Measurements from ENCODE around the gene RASSF6.
"Not testable (repeated sequence)": the region's sequence is repeated elsewhere in the genome, so short reads cannot be mapped to it uniquely, and the experiment has no call there.

Gene RASSF6, protein sequence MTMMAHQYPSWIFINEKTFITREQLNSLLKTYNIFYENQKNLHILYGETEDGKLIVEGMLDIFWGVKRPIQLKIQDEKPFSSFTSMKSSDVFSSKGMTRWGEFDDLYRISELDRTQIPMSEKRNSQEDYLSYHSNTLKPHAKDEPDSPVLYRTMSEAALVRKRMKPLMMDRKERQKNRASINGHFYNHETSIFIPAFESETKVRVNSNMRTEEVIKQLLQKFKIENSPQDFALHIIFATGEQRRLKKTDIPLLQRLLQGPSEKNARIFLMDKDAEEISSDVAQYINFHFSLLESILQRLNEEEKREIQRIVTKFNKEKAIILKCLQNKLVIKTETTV
- 0 to 0.54 (median 0) reads per million in 9 experiments for total RNA-seq

DNA sequence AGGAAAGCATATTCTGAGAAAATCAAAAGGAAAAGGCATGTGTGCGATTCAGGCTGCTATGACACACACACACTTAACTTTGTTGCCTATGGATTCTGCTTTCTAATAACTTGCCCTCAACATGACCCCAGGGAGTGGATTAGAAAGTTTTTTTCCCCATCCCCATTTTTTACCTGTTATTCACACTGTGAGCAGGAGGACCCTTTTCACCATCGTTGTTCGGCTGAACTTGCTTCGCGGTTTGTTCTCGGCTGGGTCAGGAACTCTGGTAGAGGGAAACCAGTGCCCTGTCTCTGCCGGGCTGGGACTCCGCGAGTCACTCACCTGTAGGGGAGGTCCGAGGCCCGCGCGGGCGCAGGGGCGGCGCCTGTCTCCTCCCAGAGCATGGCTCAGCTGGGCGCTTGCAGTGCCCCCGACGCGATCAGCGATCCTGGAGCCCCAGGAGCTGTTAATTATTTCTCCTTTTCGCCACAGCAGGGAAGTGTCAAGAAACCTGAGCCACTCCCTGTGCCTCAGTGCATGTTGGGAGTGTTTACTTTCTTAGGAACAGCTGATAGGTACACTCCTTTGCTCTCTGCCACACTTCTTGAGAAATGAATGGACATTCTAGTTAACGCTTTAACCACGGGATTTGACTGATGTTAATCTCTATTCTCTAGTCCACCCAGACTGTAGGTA is at the start of gene RASSF6:
Gene RASSF6 (minus strand): TSS at position 322 of the 678 bp plus-strand sequence. CDS start 8,641 bp downstream, outside the sequence.
- Mint-ChIP-seq H3K36me3 (ENCODE audit: insufficient read depth) (peaks cover 3% of the 10 kb centered on the region), H3K27me3 (peaks cover 0 to 13% of the 10 kb centered on the region in 2 donors), H3K9me3 (no peaks in the 10 kb centered on the region), H3K4me3 (no peak within 1 kb of the TSS), H3K27ac (no peak within 1 kb of the TSS), H3K4me1 (ENCODE audit: low read depth in 2 of 2) (peaks cover 0 to 3% of the 10 kb centered on the region in 2 donors)
- ATAC-seq (replicated peaks) (no peak), DNase-seq (no peak)

DNA sequence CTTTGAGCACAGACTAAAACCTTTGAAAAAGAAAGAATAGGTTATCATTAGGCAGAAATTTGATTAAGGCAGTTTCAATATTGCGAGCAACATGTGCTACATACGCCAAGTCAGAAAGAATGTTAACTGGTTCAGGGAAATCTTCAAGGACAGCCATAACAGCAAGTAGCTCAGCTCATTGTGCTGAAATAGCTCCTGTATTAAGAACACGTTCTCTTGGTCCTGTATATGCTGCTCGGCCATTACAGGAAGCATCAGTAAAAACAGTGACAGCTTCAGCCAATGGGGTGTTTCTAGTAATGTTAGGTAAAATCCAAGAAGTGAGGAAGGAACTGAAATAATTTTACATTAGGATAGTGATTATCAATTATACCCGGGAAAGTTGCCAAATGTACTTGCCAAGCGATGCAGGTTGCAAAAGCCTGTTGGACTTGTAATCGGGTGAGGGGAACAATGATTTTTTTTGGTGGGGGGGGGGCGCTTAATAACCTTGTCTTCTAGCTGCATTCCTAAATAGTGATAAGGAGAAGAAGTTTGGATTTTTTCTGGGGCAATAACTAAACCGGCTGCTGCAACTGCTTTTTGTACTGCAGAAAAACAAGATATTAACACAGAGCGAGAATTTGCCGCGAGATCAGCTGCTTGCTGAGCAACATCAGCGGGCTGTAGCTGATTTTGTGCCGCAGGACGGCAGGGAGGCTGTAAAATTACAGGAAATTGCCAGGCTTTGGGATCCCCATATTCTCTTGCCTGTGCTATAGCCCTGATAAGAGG is 49.4 kb upstream of the RASSF6 start:
- Mint-ChIP-seq H3K4me1 (ENCODE audit: low read depth in 2 of 2) (no peaks in the 10 kb centered on the region), H3K36me3 (ENCODE audit: insufficient read depth) (no peaks in the 10 kb centered on the region), H3K27ac (no peak overlapping the region), H3K9me3 (no peaks in the 10 kb centered on the region), H3K27me3 (peaks cover 0 to 15% of the 10 kb centered on the region in 2 donors), H3K4me3 (no peak overlapping the region)
- ATAC-seq (replicated peaks) (no peak), DNase-seq (no peak)

DNA sequence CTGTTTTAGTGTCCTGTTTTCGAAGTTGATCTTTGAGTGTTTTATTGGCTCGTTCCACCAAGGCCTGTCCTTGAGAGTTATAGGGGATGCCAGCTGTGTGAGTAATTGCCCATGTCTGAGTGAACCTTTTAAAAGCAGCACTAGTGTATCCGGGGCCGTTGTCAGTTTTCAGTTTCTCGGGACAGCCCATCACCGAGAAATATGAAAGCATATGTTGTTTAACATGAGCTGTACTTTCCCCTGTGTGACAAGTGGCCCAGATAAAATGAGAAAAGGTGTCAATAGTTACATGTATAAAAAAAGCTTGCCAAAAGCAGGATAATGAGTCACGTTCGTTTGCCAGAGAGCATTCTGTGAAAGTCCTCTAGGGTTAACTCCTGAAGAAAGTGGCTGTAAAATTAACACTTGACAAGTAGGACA is 48.6 kb upstream of the RASSF6 start:
- no peak overlapping the region for H3K27ac Mint-ChIP-seq
- ATAC-seq (replicated peaks) (no peak), DNase-seq (no peak)
- no peak overlapping the region for H3K4me3 Mint-ChIP-seq
- H3K4me1 Mint-ChIP-seq (ENCODE audit: low read depth in 2 of 2), result no peaks in the 10 kb centered on the region
- no peaks in the 10 kb centered on the region for H3K36me3 Mint-ChIP-seq (ENCODE audit: insufficient read depth)
- H3K27me3 Mint-ChIP-seq, result peaks cover 0 to 15% of the 10 kb centered on the region in 2 donors
- H3K9me3 Mint-ChIP-seq, result no peaks in the 10 kb centered on the region

GRCh38 chr4:73665924-73666323 is 45.7 kb upstream of the RASSF6 start:
- not testable (repeated sequence) for H3K4me3 Mint-ChIP-seq; ATAC-seq (replicated peaks); H3K9me3 Mint-ChIP-seq; H3K36me3 Mint-ChIP-seq (ENCODE audit: insufficient read depth); H3K4me1 Mint-ChIP-seq (ENCODE audit: low read depth in 2 of 2); H3K27ac Mint-ChIP-seq; DNase-seq
- H3K27me3 Mint-ChIP-seq, result peaks cover 0 to 15% of the 10 kb centered on the region in 2 donors

- Mint-ChIP-seq H3K4me3 (no peak overlapping the region), H3K27me3 (peaks cover 0 to 6% of the 10 kb centered on the region in 2 donors), H3K36me3 (ENCODE audit: insufficient read depth) (no peaks in the 10 kb centered on the region), H3K4me1 (ENCODE audit: low read depth in 2 of 2) (no peaks in the 10 kb centered on the region), H3K27ac (no peak overlapping the region), H3K9me3 (no peaks in the 10 kb centered on the region)
- DNase-seq, result no peak
- no peak for ATAC-seq (replicated peaks)
Measured at GRCh38 chr4:73664470-73664869, 44.2 kb upstream of the RASSF6 start.

GRCh38 chr4:73663576-73663975 is 43.3 kb upstream of the RASSF6 start:
- H3K27ac Mint-ChIP-seq, result no peak overlapping the region
- H3K27me3 Mint-ChIP-seq, result no peaks in the 10 kb centered on the region
- no peaks in the 10 kb centered on the region for H3K4me1 Mint-ChIP-seq (ENCODE audit: low read depth in 2 of 2)
- no peak overlapping the region for H3K4me3 Mint-ChIP-seq
- no peak for ATAC-seq (replicated peaks)
- no peaks in the 10 kb centered on the region for H3K9me3 Mint-ChIP-seq
- DNase-seq, result no peak
- no peaks in the 10 kb centered on the region for H3K36me3 Mint-ChIP-seq (ENCODE audit: insufficient read depth)

- H3K4me1 Mint-ChIP-seq (ENCODE audit: low read depth in 2 of 2), result no peaks in the 10 kb centered on the region
- H3K9me3 Mint-ChIP-seq, result no peaks in the 10 kb centered on the region
- no peaks in the 10 kb centered on the region for H3K36me3 Mint-ChIP-seq (ENCODE audit: insufficient read depth)
- no peak for DNase-seq
- H3K4me3 Mint-ChIP-seq, result no peak overlapping the region
- no peaks in the 10 kb centered on the region for H3K27me3 Mint-ChIP-seq
- no peak overlapping the region for H3K27ac Mint-ChIP-seq
- no peak for ATAC-seq (replicated peaks)
Measured at GRCh38 chr4:73662709-73663546, 42.7 kb upstream of the RASSF6 start.

GRCh38 chr4:73661646-73662119 is 41.4 kb upstream of the RASSF6 start:
- ATAC-seq (replicated peaks) (no peak), DNase-seq (no peak)
- H3K4me1 Mint-ChIP-seq (ENCODE audit: low read depth in 2 of 2), result no peaks in the 10 kb centered on the region
- no peak overlapping the region for H3K4me3 Mint-ChIP-seq
- H3K27ac Mint-ChIP-seq, result no peak overlapping the region
- no peaks in the 10 kb centered on the region for H3K9me3 Mint-ChIP-seq
- H3K27me3 Mint-ChIP-seq, result no peaks in the 10 kb centered on the region
- H3K36me3 Mint-ChIP-seq (ENCODE audit: insufficient read depth), result no peaks in the 10 kb centered on the region

GRCh38 chr4:73660808-73661207 is 40.6 kb upstream of the RASSF6 start:
- Mint-ChIP-seq H3K4me3 (no peak overlapping the region), H3K9me3 (no peaks in the 10 kb centered on the region), H3K4me1 (ENCODE audit: low read depth in 2 of 2) (no peaks in the 10 kb centered on the region), H3K27me3 (no peaks in the 10 kb centered on the region), H3K27ac (no peak overlapping the region), H3K36me3 (ENCODE audit: insufficient read depth) (no peaks in the 10 kb centered on the region)
- no peak for DNase-seq
- no peak for ATAC-seq (replicated peaks)

DNA sequence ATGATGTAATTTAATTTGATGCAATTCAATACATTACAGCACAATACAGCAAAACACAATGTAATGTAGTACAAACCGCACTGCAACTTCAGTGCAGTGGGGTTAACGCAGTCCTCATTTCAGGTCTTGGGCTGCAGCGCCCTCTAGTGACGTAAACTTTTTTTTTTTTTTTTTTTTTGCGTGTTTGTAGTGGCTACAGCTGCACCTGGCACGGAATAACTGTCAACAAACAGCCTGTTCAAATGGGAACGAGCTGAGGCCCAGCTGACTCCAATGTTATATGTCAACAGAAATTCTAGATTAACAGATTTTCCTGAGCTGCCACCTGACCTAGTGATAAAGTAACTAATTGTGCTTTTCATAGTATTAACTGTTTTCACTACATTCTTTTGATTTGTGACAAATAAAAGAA is 33.5 kb upstream of the RASSF6 start:
- ATAC-seq (replicated peaks), result no peak
- no peaks in the 10 kb centered on the region for H3K4me1 Mint-ChIP-seq (ENCODE audit: low read depth in 2 of 2)
- peaks cover 0 to 9% of the 10 kb centered on the region in 2 donors for H3K27me3 Mint-ChIP-seq
- H3K4me3 Mint-ChIP-seq, result no peak overlapping the region
- no peaks in the 10 kb centered on the region for H3K9me3 Mint-ChIP-seq
- H3K36me3 Mint-ChIP-seq (ENCODE audit: insufficient read depth), result no peaks in the 10 kb centered on the region
- H3K27ac Mint-ChIP-seq, result no peak overlapping the region
- peak in 1 of 3 experiments; percentile 1 for DNase-seq

DNA sequence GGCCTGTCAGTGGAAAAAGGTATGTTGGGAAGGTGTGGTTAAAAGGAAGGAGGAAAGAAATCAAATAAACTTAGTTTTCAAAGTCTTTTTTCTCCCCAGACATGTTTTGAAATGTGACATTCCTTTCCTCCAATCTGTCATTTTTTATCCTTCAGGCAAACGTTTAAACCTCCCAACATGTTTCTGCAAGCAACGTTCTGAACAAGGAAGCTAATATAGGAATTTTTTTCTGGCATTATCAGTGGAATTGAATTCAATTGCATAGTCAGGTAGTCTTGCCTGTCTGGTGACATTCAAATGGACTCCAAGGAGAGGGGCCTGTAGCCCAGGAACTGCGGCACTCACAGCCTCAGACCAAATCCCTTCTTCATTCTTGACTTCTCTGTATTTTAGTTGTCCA is 30.0 kb upstream of the RASSF6 start:
- no peaks in the 10 kb centered on the region for H3K4me1 Mint-ChIP-seq (ENCODE audit: low read depth in 2 of 2)
- no peak overlapping the region for H3K4me3 Mint-ChIP-seq
- no peak for ATAC-seq (replicated peaks)
- H3K9me3 Mint-ChIP-seq, result no peaks in the 10 kb centered on the region
- H3K27me3 Mint-ChIP-seq, result peaks cover 6 to 8% of the 10 kb centered on the region in 2 donors
- DNase-seq, result no peak
- H3K27ac Mint-ChIP-seq, result no peak overlapping the region
- H3K36me3 Mint-ChIP-seq (ENCODE audit: insufficient read depth), result no peaks in the 10 kb centered on the region

DNA sequence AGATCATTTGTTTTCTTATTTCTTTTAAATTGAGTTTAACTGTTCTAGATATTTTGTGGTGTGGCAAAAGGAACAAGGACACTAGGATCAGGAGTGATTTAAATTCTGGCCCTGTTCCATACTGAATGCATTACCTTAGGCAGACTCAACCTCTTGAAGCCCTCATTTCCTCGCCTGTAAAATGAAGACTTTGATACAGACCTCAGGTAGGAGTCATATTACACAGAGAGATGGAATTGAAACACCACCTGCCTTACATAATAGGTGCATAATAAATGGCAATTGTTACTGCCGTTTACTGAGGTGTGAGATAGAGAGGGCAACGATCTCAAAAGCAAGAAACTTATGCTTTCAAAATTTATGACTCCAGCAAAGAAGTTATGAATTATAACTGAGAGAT is 28.2 kb upstream of the RASSF6 start:
- H3K27me3 Mint-ChIP-seq, result peaks cover 0 to 6% of the 10 kb centered on the region in 2 donors
- no peaks in the 10 kb centered on the region for H3K4me1 Mint-ChIP-seq (ENCODE audit: low read depth in 2 of 2)
- H3K4me3 Mint-ChIP-seq, result no peak overlapping the region
- no peak overlapping the region for H3K27ac Mint-ChIP-seq
- DNase-seq, result no peak
- H3K36me3 Mint-ChIP-seq (ENCODE audit: insufficient read depth), result no peaks in the 10 kb centered on the region
- no peak for ATAC-seq (replicated peaks)
- no peaks in the 10 kb centered on the region for H3K9me3 Mint-ChIP-seq

- H3K4me3 Mint-ChIP-seq, result no peak overlapping the region
- H3K27me3 Mint-ChIP-seq, result peaks cover 0 to 6% of the 10 kb centered on the region in 2 donors
- ATAC-seq (replicated peaks), result no peak
- peaks cover 0 to 2% of the 10 kb centered on the region in 2 donors for H3K9me3 Mint-ChIP-seq
- no peaks in the 10 kb centered on the region for H3K4me1 Mint-ChIP-seq (ENCODE audit: low read depth in 2 of 2)
- H3K36me3 Mint-ChIP-seq (ENCODE audit: insufficient read depth), result no peaks in the 10 kb centered on the region
- no peak for DNase-seq
- no peak overlapping the region for H3K27ac Mint-ChIP-seq
Measured at GRCh38 chr4:73646117-73646516, 25.9 kb upstream of the RASSF6 start.
